OCI-LY3 (cell line): Measurements from ENCODE around the gene MMADHC.

Experiments used
- EZH2phosphoT487 ChIP-seq: fragments of 200-600 bp; shearing (Covaris generic); IDR thresholded peaks from 2 replicates; pipeline ENCODE4 v1.6.1; 2018; ENCODE audit warnings: antibody characterized with exemption, mixed run types, low read depth
- TF ChIP-seq, protein P1 (sequence below): fragments of 200-600, 300-600 bp; sonication (generic); IDR thresholded peaks from 2 replicates; pipeline ENCODE4 v1.5.1; 2014; ENCODE audit warnings: antibody characterized with exemption, low read length, low read depth

DNA sequence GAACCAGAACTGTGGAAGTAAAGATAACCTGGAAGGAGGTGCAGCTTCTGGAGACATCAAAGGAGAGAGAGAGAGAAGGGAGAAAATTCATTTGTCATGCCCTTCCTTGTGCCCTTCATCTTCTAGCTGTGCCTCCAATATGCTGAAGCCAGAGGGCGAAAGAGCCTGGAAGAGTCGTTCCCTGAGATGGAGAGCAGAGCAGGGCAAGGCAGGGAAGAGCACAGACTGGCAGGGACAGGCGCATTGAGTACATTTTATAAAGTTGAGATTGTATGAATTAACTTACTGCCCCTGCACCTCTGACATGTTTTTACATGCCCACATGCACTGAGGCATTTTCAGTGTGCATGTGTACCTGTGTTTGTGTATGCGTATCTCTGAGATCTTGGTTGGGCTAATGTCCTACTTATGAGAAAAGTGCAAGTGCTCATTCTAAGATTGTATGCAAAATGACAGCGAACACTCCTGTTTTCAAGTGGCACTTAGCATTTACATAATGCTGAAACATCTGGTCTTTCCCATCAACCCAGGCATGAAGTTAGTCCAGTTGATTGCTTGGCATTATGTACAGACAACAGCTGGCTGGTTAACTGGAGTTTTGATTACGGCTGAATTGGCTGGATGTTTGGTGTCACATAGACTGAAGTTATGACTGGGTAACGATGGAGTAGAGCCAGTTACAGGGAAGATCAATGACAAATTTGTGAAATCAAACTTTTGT is 23.7 kb upstream of the MMADHC start:
- TF ChIP-seq, protein P1, sequence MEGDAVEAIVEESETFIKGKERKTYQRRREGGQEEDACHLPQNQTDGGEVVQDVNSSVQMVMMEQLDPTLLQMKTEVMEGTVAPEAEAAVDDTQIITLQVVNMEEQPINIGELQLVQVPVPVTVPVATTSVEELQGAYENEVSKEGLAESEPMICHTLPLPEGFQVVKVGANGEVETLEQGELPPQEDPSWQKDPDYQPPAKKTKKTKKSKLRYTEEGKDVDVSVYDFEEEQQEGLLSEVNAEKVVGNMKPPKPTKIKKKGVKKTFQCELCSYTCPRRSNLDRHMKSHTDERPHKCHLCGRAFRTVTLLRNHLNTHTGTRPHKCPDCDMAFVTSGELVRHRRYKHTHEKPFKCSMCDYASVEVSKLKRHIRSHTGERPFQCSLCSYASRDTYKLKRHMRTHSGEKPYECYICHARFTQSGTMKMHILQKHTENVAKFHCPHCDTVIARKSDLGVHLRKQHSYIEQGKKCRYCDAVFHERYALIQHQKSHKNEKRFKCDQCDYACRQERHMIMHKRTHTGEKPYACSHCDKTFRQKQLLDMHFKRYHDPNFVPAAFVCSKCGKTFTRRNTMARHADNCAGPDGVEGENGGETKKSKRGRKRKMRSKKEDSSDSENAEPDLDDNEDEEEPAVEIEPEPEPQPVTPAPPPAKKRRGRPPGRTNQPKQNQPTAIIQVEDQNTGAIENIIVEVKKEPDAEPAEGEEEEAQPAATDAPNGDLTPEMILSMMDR, result no peak
- no peak for TF ChIP-seq EZH2phosphoT487
